ENCODE measurements around the gene ADGRD1. TPM values are rescaled to one million over a fixed set of nuclear protein-coding genes. Genes with fewer than 3 reads are reported as not detected.

ADGRD1 gene
- polyA plus RNA-seq, 4 donors: 15.4 to 74.1 (median 18.7) TPM

- DNase-seq (ENCODE audit: low read depth in 4 of 4, low spot score in 3 of 4): no peak
These were observed 8.3 kb downstream of the ADGRD1 start for GRCh38 chr12:130961921-130962451.

GRCh38 chr12:130965214-130965613 is 11.5 kb downstream of the ADGRD1 start:
- no peak for DNase-seq (ENCODE audit: low read depth in 4 of 4, low spot score in 3 of 4)

DNA sequence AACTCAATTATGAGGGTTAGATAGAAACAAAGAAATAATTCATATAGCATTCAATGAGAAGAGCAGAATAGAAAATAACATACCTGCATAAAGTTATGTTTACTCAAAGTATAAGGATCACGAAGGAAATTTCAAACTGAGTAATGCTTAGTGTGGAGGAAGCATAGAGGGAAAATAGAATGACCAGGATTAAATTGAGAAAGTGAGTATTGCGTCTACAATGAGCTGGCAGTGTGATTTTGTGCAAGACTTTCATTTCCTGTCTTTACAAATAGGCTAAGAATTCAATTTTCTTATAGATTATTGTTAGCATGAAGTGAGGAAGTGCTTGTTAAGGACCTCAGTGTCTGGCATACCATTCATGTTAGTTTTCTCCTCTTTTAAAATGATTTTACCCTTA is 12.0 kb downstream of the ADGRD1 start:
- no peak for DNase-seq (ENCODE audit: low read depth in 4 of 4, low spot score in 3 of 4)

GRCh38 chr12:130966443-130967030 is 12.8 kb downstream of the ADGRD1 start:
- no peak for DNase-seq (ENCODE audit: low read depth in 4 of 4, low spot score in 3 of 4)

- no peak for DNase-seq (ENCODE audit: low read depth in 4 of 4, low spot score in 3 of 4)
These were observed 13.9 kb downstream of the ADGRD1 start for GRCh38 chr12:130967636-130968035.

DNA sequence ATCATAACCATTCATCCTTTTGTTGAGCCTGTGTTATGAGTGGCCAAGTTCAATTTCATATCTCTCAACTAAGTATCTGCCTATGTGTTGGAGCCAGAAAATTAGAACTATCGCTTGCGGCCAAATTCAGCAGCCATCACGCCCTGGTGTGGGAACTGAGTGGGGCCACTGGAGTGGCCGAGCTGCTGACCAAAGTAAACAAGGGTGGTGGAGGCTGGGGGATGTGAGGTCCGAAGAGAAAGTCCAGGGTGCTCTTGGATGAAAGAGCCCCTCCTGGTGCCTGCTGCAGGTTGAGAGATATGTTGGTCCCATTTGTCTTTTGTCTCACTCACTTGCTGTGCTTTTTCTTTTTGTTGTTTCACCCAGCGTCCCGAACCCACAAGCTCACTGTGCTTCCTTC is 14.9 kb downstream of the ADGRD1 start:
- DNase-seq (ENCODE audit: low read depth in 4 of 4, low spot score in 3 of 4): no peak

- DNase-seq (ENCODE audit: low read depth in 4 of 4, low spot score in 3 of 4): no peak
These were observed 15.5 kb downstream of the ADGRD1 start for GRCh38 chr12:130969223-130969622.

DNA sequence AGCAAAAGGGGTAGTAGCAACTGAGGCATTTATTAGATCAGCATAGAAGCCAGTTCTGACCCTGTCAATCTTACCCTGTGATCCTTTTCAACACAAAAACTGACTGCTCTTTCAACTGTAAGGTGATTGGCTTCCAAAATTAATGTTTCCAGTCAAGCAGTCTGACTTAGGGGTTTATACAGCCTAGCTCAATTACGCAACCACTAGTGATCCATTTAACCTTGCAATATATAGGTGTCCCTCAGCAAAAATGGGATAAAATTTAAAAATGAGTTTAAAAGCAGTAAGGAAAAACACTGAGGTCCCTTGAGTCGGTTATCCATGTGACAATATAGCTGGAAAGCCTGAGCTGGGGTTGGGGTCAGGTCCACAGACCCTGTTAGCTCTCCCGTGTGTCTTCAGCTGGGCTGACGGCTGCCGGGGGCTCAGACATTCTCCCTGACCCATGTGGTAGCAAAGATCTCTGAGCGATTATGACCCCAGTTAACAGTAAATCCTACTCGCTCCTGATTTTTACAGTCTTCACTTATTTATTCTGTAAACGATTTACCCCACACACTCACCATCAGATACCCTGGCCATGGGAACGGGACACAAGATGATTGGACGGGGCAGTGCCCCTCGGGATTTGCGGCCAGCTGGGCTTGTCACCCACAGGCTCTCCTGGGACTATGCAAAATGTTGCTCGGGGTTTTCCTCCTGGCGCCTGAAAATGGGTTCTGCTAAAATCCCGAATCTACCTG is 16.6 kb downstream of the ADGRD1 start:
- no peak for DNase-seq (ENCODE audit: low read depth in 4 of 4, low spot score in 3 of 4)

- no peak for DNase-seq (ENCODE audit: low read depth in 4 of 4, low spot score in 3 of 4)
These were observed 17.2 kb downstream of the ADGRD1 start for GRCh38 chr12:130970908-130971233.

DNA sequence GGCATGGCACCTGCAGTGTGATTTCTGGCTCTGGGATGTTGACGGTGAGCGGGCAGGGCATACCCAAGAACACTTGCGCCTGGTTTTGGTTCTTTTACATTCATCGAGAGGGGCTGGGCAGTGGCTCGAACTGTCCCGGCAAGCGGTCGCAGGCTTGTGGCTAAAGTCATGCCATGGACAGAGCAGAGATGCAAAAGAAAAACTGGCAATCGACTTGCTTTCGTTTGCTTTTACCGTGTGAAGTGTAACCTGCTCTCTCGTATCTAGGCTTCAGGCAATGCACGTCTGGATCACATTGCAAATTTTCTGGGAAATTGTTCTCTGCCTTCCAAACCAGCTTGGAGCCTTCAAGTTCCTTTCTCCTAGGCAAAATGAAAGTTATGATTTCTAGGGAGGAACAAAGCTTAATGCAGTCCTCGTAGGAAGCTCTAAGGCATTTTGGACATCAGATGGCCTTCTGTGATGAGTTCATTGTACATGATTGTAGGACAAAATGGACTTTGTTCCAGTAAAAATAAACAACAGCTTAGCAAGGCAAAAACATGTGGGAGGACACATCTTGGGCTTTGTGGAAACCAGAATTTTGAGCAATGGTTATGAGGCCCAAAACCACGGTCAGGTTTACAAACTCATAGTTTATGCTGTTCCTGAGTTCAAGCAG is 18.3 kb downstream of the ADGRD1 start:
- no peak for DNase-seq (ENCODE audit: low read depth in 4 of 4, low spot score in 3 of 4)

DNA sequence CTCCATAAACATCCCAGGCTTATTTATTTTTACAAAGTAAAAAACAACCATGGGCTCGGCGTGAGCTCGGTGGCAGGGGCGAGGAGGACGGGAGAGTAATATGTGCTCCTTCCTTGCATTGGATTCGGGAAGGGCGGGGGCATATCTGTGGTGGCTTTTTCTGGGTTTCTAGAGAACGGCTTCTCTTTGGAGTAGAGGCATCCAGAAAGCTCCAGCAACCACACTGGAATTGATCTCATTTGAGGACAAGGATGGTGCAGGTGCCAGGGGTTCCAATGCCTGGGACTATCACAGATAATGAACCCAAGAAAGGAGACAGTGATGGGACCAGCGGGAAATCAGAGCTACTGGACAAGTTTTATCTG is 18.9 kb downstream of the ADGRD1 start:
- no peak for DNase-seq (ENCODE audit: low read depth in 4 of 4, low spot score in 3 of 4)

DNA sequence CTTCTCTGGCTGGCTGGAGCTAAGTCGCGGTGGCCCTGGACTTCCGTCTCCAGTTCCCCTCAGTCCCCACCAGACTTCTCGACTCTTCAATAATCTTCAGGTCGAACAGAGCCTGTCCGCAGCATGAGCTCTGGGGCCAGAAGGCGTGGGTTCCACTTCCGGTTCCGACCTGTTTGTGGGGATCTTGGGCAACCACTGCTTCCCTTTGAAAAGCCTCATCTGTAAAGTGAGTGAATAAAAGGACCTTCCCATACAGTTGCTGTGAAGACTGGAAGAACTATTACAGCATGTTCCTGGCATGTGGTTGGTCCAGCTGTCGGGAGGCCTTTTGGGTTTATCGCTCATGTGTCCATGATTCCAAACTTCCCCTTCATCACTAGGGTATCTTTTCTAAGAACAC is 19.4 kb downstream of the ADGRD1 start:
- no peak for DNase-seq (ENCODE audit: low read depth in 4 of 4, low spot score in 3 of 4)

- DNase-seq (ENCODE audit: low read depth in 4 of 4, low spot score in 3 of 4): no peak
These were observed 20.2 kb downstream of the ADGRD1 start for GRCh38 chr12:130973906-130974305.

DNA sequence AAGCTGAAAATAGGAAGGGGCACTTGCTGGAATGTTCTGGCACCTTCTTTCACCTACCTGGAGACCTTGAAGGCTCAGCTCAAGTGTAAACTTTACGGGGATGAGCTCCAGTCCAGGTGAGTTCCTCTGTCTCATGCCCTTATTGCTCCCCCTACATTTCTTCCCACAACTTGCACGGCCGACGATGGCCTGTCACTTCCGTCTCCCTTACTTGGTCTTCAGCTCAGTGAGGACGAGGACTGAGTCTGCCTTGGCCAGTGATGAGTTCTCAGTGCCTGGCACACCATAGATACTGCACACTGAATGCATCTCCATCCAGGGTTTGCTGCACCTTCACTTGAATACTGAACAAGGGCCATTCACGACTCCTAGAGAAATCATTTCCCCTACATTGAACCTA is 21.4 kb downstream of the ADGRD1 start:
- no peak for DNase-seq (ENCODE audit: low read depth in 4 of 4, low spot score in 3 of 4)

DNA sequence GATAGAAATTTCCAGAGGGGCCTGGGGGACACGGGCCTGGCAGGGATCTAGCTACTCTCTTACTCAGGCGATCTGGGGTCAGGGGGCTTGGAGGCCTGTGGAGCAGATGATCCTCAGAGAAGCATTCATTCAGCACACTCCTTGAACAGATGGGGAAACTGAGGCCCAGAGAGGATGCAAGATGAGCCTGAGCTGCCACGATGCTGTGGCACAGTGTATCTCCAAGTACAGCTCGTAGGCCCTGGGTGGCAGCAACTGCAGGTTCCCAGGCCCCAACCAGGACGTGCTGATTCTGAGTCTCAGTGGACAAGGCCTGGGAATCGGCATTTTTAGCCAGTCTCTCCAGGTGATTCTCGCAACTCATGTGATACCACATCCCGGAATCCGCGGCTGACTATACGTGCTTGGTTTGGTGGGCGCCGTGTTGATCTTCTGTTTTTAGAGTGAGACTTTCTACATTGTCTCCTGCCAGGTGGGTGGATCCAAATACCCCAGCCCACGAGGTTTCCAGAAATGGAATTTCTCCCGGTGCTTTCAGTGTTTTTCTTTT is 22.5 kb downstream of the ADGRD1 start:
- DNase-seq (ENCODE audit: low read depth in 4 of 4, low spot score in 3 of 4): no peak

- no peak for DNase-seq (ENCODE audit: low read depth in 4 of 4, low spot score in 3 of 4)
These were observed 23.5 kb downstream of the ADGRD1 start for GRCh38 chr12:130977046-130977742.

GRCh38 chr12:130977743-130978095 is 24.0 kb downstream of the ADGRD1 start:
- no peak for DNase-seq (ENCODE audit: low read depth in 4 of 4, low spot score in 3 of 4)

DNA sequence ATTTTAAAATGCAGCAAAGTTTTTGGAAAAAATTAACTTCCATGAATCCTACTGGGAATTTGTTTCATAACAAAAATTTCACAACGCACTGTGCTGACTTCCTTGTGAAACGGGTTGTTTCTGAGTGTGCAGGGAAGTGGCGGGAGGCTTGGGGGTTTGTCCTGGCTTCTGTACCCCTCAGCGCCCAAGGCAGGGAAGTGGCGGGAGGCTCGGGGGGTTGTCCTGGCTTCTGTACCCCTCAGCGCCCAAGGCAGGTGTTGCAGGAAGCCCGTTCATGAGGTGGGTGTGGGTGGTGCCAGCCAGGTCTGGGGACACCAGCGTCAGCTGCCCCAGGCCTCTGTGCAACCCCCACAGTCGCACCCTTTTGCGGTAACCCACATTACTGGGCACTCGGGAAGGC is 25.1 kb downstream of the ADGRD1 start:
- DNase-seq (ENCODE audit: low read depth in 4 of 4, low spot score in 3 of 4): no peak

DNA sequence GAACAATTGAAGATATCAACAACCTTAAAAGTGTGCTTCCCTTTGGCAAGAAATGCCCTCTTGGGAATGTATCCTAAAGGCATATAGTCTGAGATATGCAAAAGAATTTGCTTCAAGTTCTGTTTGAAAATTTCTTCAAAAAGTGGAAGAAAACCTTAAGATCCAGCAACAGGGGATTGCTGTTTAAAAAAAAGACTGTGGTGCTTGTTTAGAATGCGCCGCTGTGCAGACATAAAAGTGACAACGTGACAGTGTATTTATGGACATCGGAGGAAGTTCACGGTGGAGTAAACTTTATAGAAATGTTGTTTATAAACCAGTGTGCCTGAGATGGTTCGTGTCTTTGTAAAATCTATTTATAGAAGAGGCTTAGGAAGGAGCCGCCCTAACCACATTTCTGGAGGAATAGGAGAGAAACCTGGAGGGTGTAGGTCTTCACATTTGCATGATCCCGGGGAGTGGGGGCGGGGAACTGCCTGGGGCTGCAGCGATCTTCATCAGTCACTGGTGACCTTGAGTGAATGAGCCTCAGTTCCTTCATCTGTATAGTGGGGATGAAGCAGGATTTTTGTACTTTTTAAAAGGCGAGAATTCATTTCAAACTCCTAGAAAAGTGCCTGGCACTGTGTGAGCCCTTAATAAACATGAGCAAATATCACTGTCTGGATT is 27.5 kb downstream of the ADGRD1 start:
- DNase-seq (ENCODE audit: low read depth in 4 of 4, low spot score in 3 of 4): peak; percentile 26 to 60 (median 48)

DNA sequence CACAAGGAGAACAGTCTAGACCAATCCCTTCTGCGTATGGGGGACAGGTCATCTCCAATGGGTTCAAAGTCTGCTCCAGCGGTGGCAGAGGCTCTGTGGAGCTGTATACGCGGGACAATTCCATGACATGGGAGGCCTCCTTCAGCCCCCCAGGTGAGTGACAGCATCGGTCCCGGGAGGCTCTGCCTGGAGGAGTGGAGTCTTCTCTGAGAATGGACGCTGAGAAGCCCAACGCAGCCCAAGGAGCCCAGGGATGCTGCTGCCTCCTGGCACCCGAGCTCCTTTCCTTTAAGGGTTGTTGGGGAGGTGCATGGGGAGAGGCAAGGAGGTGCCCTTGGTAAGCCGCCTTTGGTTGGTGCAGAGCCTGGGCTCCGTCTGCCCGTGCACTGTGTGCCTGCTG is 28.2 kb downstream of the ADGRD1 start:
- DNase-seq (ENCODE audit: low read depth in 4 of 4, low spot score in 3 of 4): no peak

All from left renal pelvis (tissue), 4 donors.